GM18951 (cell line): ENCODE data around the gene CAPG.

Experiments used
- POLR2A ChIP-seq: IDR thresholded peaks from 4 replicates; pipeline ENCODE4 v1.6.1; 2011; ENCODE audit warnings: mild to moderate bottlenecking; ENCODE audit not compliant: insufficient read length, insufficient read depth; ENCODE audit errors: extremely low read depth
- in situ Hi-C: fragments of 300-500 bp; cut with MboI; formaldehyde crosslinking; loops from one replicate; pipeline ENCODE4 v1.12.0; 2022; ENCODE audit warnings: low sequenced_read_pairs, mixed read lengths, inconsistent platforms; ENCODE audit not compliant: unreplicated experiment

Gene CAPG

GRCh38 chr2:85405201-85406059, 4.7 kb downstream of the CAPG start:
- in situ Hi-C loops: no loop called here

DNA sequence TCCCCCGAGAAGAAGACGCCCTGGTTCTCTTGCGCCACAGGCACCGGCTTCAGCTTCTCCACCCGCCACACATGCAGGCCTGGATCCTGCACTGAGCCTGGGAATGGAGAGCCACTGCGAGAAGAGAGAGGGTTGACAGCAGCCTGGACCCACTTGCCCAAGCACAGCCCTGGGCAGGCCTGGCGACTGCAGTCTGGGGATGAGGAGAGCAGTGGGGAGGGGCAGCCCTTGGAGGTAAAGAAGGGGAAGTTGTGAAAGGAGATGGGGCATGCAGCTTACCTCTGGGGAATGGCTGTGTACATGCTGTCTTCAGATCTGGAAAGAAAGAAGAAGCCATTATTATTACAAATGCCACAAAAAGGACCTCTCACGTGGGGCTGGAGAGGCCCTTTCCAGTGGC, 8.3 kb downstream of the CAPG start:
- in situ Hi-C loops: no loop called here
- TF ChIP-seq POLR2A: no peak

More at GRCh38 chr2:85405201-85406059, 4.7 kb downstream of the CAPG start:
- TF ChIP-seq POLR2A: no peak

- in situ Hi-C loops: no loop called here
- TF ChIP-seq POLR2A: no peak
Measured at GRCh38 chr2:85401464-85401805, 8.7 kb downstream of the CAPG start.

- TF ChIP-seq POLR2A: no peak
- in situ Hi-C loops: no loop called here
Measured at GRCh38 chr2:85400541-85401463, 9.4 kb downstream of the CAPG start.

DNA sequence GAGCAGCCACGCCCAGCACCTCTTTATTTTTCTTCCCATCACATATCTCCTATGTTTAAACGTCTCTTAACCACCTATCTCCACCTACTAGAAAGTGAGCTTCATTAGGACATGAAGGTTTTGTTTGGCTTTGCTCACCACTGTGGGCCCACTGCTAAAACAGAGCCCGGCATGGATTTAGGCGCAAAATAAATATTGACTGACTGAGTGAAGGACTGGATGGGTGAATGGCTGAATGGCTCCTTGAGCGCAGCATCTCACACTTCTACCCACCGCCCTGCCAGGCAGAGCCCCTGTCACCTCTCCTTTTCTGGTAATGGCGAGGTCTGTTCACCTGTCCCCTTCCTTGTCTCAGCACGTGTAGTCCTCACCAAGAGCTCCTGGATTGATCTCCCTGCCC, 10.1 kb downstream of the CAPG start:
- TF ChIP-seq POLR2A: no peak
- in situ Hi-C loops: no loop called here

DNA sequence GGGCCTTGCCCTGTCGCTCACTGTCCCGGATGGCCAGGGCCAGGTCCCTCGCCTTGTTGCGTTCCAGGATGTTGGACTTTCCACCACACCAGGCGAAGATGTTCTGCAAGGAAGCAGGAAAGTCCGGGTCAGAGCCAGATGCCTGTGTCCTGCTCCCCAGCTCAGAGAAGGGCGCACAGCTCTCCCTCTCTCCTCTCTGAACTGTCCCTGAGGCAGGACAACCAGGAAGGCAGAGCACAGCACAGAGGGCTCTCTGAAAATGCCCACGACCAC, 11.0 kb downstream of the CAPG start:
- no peak for TF ChIP-seq POLR2A
- in situ Hi-C loops: no loop called here

DNA sequence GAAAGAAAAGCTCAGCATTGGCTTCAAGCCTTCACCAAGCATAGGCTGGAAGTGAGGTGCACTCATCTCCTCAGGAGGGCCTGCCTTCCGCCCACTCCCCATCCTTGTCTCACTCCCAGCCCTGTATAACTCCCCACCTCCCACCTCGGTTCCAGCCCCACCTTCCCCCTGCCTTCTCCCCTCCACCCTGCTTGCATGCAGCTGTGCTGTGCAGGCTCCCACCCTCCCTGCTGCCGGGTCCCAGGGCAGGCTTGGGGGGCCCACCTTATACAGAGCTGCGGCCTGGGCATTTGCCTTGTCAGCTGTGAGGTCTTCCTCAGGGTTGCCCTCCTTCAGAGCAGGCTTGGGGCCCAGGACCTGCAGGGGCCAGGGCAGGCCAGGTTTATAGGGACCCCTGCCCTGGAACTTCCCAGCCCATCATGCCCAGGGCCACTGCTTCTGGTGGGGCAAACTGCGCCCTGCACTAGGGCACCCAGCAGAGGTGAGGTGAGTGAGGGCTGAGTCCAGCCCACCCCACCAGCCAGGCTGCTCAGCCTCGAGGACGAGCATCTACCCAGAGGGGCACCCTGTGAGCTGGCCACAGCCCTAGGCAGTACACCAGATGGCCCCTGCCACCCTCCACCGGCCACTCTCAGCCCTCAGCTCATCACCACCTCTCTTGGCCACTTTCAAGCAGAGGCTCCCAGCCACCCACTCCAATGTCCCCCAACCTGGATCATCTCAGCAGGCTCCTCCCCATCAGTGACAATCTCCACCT, 11.6 kb downstream of the CAPG start:
- TF ChIP-seq POLR2A: no peak
- in situ Hi-C loops: no loop called here

DNA sequence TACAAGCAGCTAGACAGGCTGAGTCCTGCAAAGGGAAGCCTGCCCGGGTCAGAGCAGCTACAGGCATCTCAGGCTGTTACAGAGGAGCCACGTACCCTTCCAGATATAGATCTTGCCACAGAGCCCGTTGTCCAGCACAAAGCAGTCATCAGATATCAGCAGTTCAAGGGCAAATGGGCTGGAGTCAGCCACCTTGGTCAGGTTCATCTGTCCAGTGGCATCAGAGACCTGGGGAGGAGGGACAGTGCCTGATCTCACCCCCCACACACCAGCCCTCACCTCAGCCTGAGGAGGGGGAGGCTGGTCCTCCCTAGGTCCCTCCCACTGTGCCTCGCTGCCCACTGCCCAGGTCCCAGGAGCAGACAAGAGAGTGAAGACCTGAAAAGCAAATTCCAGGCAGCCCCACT, 12.2 kb downstream of the CAPG start:
- in situ Hi-C loops: no loop called here
- no peak for TF ChIP-seq POLR2A

GRCh38 chr2:85396531-85397470, 13.4 kb downstream of the CAPG start:
- in situ Hi-C loops: no loop called here
- TF ChIP-seq POLR2A: no peak

- TF ChIP-seq POLR2A: no peak
- in situ Hi-C loops: no loop called here
Measured at GRCh38 chr2:85395912-85396475, 14.2 kb downstream of the CAPG start.

DNA sequence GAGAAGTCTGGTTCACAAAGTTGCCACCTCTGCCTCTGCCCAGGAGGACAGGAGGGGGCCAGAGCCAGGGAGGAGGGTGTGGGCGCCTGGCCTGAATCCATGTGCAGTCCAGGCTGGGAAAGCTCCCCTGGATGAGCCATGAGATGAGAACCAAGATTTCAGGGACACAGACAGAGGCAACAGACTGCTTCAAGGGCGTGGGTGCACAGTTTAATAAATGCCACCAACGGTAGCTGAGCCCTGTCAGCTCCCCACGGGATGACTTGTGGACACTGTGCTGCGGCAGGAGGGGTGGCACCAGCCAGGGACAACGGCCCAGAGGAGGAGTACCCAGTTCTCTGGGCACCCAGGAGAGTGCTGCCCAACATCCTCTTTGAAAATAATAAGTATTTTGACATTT, 15.2 kb downstream of the CAPG start:
- in situ Hi-C loops: no loop called here
- no peak for TF ChIP-seq POLR2A

DNA sequence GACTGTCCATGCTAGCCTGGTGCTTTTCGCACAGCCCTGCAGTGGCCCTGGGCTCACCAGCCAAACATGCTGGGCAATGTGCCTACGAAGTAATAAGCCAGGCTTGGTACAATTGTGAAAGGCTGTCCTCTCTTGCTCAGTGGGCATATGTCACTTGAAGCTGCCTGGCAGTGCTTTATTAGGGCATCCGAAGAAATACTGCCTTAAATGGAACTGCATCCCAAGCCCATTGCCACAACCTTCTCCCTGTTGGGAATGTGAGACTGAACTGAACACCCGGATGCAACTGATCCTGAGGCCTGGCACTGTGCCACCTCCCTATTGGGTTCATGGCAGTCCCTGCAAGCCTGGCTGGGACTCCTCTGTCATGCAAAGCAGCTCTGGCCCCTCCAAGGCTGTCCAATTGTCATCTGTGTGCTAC, 15.9 kb downstream of the CAPG start:
- in situ Hi-C loops: no loop called here
- no peak for TF ChIP-seq POLR2A
